DND-41 (cell line): Measurements from ENCODE around the gene SLC1A6.

Source experiments
- ATAC-seq: fragments of 200-7000 bp; cut with Tn5 transposase; 3 replicates; pipeline ENCODE4 v1.9.1; 2021; ENCODE audit warnings: low read depth; ENCODE audit not compliant: insufficient read depth
- DNase-seq: peaks from one replicate; pipeline ENCODE4 v3.0.0-alpha.2; 2020
- H2AFZ ChIP-seq: 2 replicates; pipeline ENCODE4 v1.6.0; 2012; ENCODE audit warnings: low read depth, low read length
- H3K27ac ChIP-seq: 2 replicates; pipeline ENCODE4 v1.5.1; 2012; ENCODE audit warnings: low read length, inconsistent platforms
- H3K27me3 ChIP-seq: fragments of 200-600 bp; sonication (generic); 2 replicates; pipeline ENCODE4 v1.6.0; 2012; ENCODE audit warnings: low read length, mild to moderate bottlenecking, inconsistent platforms; ENCODE audit not compliant: insufficient read depth, poor library complexity
- H3K36me3 ChIP-seq: 2 replicates; pipeline ENCODE4 v1.5.1; 2012; ENCODE audit warnings: low read length, inconsistent platforms; ENCODE audit not compliant: insufficient read depth
- H3K4me1 ChIP-seq: 2 replicates; pipeline ENCODE4 v1.5.1; 2012; ENCODE audit warnings: mild to moderate bottlenecking, low read length; ENCODE audit not compliant: insufficient read depth
- H3K4me2 ChIP-seq: 2 replicates; pipeline ENCODE4 v1.6.0; 2012; ENCODE audit warnings: mild to moderate bottlenecking, moderate library complexity, low read length, inconsistent platforms; ENCODE audit not compliant: insufficient read depth
- H3K4me3 ChIP-seq, 2 experiments: fragments of 200-600 bp in 1 of 2; shearing (Covaris generic) in 1 of 2; 2 replicates each; pipeline ENCODE4 v1.5.1; 2012 to 2016; ENCODE audit warnings: inconsistent platforms in 2 of 2, low read length in 2 of 2, mild to moderate bottlenecking in 2 of 2, low read depth in 1 of 2, moderate library complexity in 1 of 2
- H3K79me2 ChIP-seq: 2 replicates; pipeline ENCODE4 v1.6.0; 2012; ENCODE audit warnings: low read length, inconsistent platforms; ENCODE audit not compliant: insufficient read depth
- H3K9ac ChIP-seq: 2 replicates; pipeline ENCODE4 v1.6.0; 2012; ENCODE audit warnings: low read depth, mild to moderate bottlenecking, inconsistent platforms, low read length, moderate library complexity
- H3K9me3 ChIP-seq: 2 replicates; pipeline ENCODE4 v1.5.1; 2012; ENCODE audit warnings: low read length, moderate library complexity, mild to moderate bottlenecking, inconsistent platforms; ENCODE audit not compliant: insufficient read depth, severe bottlenecking
- H4K20me1 ChIP-seq: 2 replicates; pipeline ENCODE4 v1.6.0; 2012; ENCODE audit warnings: low read length; ENCODE audit not compliant: insufficient read depth
- CTCF ChIP-seq: IDR thresholded peaks from 2 replicates; pipeline ENCODE4 v1.5.1; 2012; ENCODE audit warnings: borderline replicate concordance, low read length, moderate library complexity, mild to moderate bottlenecking; ENCODE audit not compliant: poor library complexity, severe bottlenecking; ENCODE audit errors: extremely low read depth
- EZH2 ChIP-seq: IDR thresholded peaks from 3 replicates; pipeline ENCODE4 v1.6.1; 2012; ENCODE audit warnings: borderline replicate concordance, low read depth, mild to moderate bottlenecking, moderate library complexity, low read length, inconsistent platforms; ENCODE audit not compliant: severe bottlenecking

Gene SLC1A6

GRCh38 chr19:14959263-14959662, 20.4 kb downstream of the SLC1A6 start:
- no peaks in the 10 kb centered on the region for H4K20me1 ChIP-seq
- ATAC-seq (no peak), DNase-seq (no peak)
- no peak overlapping the region for H3K4me2 ChIP-seq
- no peaks in the 10 kb centered on the region for H3K79me2 ChIP-seq
- H2AFZ ChIP-seq = no peak overlapping the region
- peaks cover 7% of the 10 kb centered on the region for H3K9me3 ChIP-seq
- no peak overlapping the region for H3K27ac ChIP-seq
- no peaks in the 10 kb centered on the region for H3K27me3 ChIP-seq
- TF ChIP-seq EZH2 (no peak), CTCF (no peak)
- no peak overlapping the region for H3K9ac ChIP-seq
- H3K4me3 ChIP-seq = no peak overlapping the region
- no peaks in the 10 kb centered on the region for H3K4me1 ChIP-seq
- no peaks in the 10 kb centered on the region for H3K36me3 ChIP-seq

- no peak overlapping the region for H3K4me3 ChIP-seq
- H3K4me1 ChIP-seq = no peaks in the 10 kb centered on the region
- no peaks in the 10 kb centered on the region for H3K79me2 ChIP-seq
- H3K27ac ChIP-seq = no peak overlapping the region
- TF ChIP-seq CTCF = no peak
- H3K4me2 ChIP-seq = no peak overlapping the region
- H3K9me3 ChIP-seq = peaks cover 7% of the 10 kb centered on the region
- no peak overlapping the region for H3K9ac ChIP-seq
- no peaks in the 10 kb centered on the region for H3K27me3 ChIP-seq
- DNase-seq (no peak), ATAC-seq (no peak)
- H4K20me1 ChIP-seq = no peaks in the 10 kb centered on the region
- no peak overlapping the region for H2AFZ ChIP-seq
- no peaks in the 10 kb centered on the region for H3K36me3 ChIP-seq
These were observed 22.2 kb downstream of the SLC1A6 start for GRCh38 chr19:14957464-14957863.

- H3K27ac ChIP-seq = no peak overlapping the region
- no peak for TF ChIP-seq EZH2
- TF ChIP-seq CTCF = no peak
- no peak overlapping the region for H2AFZ ChIP-seq
- no peak overlapping the region for H3K4me2 ChIP-seq
- H3K27me3 ChIP-seq = no peaks in the 10 kb centered on the region
- no peaks in the 10 kb centered on the region for H3K4me1 ChIP-seq
- no peaks in the 10 kb centered on the region for H4K20me1 ChIP-seq
- no peaks in the 10 kb centered on the region for H3K79me2 ChIP-seq
- H3K4me3 ChIP-seq = no peak overlapping the region
- H3K9me3 ChIP-seq = peaks cover under 1% of the 10 kb centered on the region
- DNase-seq (peak; percentile 5), ATAC-seq (no peak)
- no peaks in the 10 kb centered on the region for H3K36me3 ChIP-seq
- H3K9ac ChIP-seq = no peak overlapping the region
These were observed 25.5 kb downstream of the SLC1A6 start for GRCh38 chr19:14954071-14954655.

- DNase-seq = no peak
- H3K27me3 ChIP-seq = no peaks in the 10 kb centered on the region
These were observed 26.9 kb downstream of the SLC1A6 start for GRCh38 chr19:14952767-14953166.

More at GRCh38 chr19:14952767-14953166, 26.9 kb downstream of the SLC1A6 start:
- H2AFZ ChIP-seq = no peak overlapping the region
- H4K20me1 ChIP-seq = no peaks in the 10 kb centered on the region
- no peak for ATAC-seq
- TF ChIP-seq CTCF (no peak), EZH2 (no peak)
- H3K36me3 ChIP-seq = no peaks in the 10 kb centered on the region
- H3K79me2 ChIP-seq = no peaks in the 10 kb centered on the region
- H3K9me3 ChIP-seq = no peaks in the 10 kb centered on the region
- no peak overlapping the region for H3K4me2 ChIP-seq
- no peak overlapping the region for H3K27ac ChIP-seq
- H3K4me3 ChIP-seq = no peak overlapping the region
- no peak overlapping the region for H3K9ac ChIP-seq
- H3K4me1 ChIP-seq = no peaks in the 10 kb centered on the region
